ENCODE measurements around the gene MTRFR. TPM values are rescaled to one million over a fixed set of nuclear protein-coding genes. Genes with fewer than 3 reads are reported as not detected.
"Not testable (repeated sequence)": the region's sequence is repeated elsewhere in the genome, so short reads cannot be mapped to it uniquely, and the experiment has no call there.

The MTRFR gene
- total and polyA plus RNA-seq, 4 experiments from 2014 or later, result 35.4 to 63.1 (median 47.4) TPM

DNA sequence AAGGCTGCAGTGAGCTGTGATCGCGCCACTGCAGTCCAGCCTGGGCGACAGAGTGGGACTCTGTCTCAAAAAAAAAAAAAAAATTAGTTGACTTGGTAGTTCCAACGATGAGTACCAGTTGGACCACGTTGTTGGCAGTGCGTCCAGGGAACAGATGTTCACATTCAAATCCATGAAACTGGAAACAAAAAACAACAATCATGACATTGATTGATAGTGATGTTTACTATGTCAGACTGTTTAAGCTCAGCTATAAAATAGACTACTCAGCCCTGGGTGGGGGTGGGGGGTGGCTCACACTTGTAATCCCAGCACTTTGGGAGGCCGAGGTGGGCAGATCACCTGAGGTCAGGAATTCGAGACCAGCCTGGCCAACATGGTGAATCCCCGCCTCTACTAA lies 19.1 kb downstream of the MTRFR start:
- DNase-seq; H3K9me3 Mint-ChIP-seq; intact Hi-C loops (cut with micrococcal nuclease); H3K27me3 Mint-ChIP-seq; H3K4me3 ChIP-seq (ENCODE audit: low read length in 2 of 2); H3K9me3 ChIP-seq (ENCODE audit: control insufficient read depth in 1 of 2, low read length in 2 of 2); H3K4me3 Mint-ChIP-seq; H3K27me3 ChIP-seq (ENCODE audit: insufficient read depth, low read length); POLR2A ChIA-PET (ENCODE audit: partially characterized antibody); H3K27ac ChIP-seq (ENCODE audit: low read depth, low read length): not testable (repeated sequence)
- CTCF ChIA-PET (ENCODE audit: partially characterized antibody), result interaction anchor here (0.7 to 2.8 kb wide), 4 partner anchors 10 to 391 kb away, joined by 3 to 14 read pairs (median 4); no protein-coding TSS in a partner anchor
- H3K4me1 Mint-ChIP-seq, result peaks cover 20 to 43% (median 31%) of the 10 kb centered on the region in 4 donors
- Histone ChIP-seq H3K36me3 (ENCODE audit: insufficient read depth, low read length) (peaks cover 39% of the 10 kb centered on the region), H3K4me1 (ENCODE audit: insufficient read depth, low read length) (peaks cover 21% of the 10 kb centered on the region)
- H3K27ac Mint-ChIP-seq, result peak overlapping the region in 1 of 7 donors; percentile 41
- H3K36me3 Mint-ChIP-seq, result peaks cover 33 to 51% of the 10 kb centered on the region in 2 donors

DNA sequence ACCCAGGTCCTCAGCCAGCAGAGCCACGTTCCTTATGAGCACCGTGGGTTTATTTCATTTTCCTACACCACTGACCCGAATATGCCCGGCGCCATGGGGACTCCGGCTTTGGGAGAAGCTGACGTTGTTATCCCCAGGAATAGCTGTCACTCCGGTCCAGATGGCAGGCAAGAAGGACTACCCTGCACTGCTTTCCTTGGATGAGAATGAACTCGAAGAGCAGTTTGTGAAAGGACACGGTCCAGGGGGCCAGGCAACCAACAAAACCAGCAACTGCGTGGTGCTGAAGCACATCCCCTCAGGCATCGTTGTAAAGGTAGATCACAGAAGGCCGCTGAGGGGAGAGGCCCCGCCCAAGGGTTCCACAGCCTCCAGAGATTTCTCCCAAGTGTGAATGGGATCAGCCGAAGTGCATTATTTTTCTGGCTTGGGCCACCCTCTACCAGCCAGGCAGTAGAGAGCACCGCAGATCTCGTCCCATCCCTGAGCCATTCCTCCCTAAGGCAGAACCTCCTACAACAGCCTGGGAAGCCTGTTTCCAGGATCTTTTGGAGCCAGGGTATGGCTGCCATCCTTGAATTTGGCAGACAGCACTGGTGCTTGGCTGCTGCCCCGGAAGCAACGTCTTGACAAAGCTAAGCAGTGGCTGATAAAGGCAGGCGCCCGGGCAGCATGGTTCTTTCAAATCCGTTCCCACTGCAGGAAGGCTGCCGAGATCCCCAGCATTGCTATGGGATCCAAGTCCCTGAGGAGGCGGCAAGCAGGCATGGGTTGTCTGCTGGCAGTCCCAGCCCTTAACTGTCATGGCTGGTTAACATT lies 20.6 kb downstream of the MTRFR start:
- Mint-ChIP-seq H3K36me3 (peaks cover 23 to 48% of the 10 kb centered on the region in 2 donors), H3K4me1 (peaks cover 11 to 29% (median 20%) of the 10 kb centered on the region in 4 donors), H3K4me3 (no peak overlapping the region), H3K27me3 (no peaks in the 10 kb centered on the region), H3K27ac (no peak overlapping the region), H3K9me3 (no peaks in the 10 kb centered on the region)
- H3K27me3 ChIP-seq (ENCODE audit: insufficient read depth, low read length), result no peaks in the 10 kb centered on the region
- no peak overlapping the region for H3K27ac ChIP-seq (ENCODE audit: low read depth, low read length)
- intact Hi-C loops (cut with micrococcal nuclease), result no loop called here
- peaks cover 19% of the 10 kb centered on the region for H3K4me1 ChIP-seq (ENCODE audit: insufficient read depth, low read length)
- no peak overlapping the region for H3K4me3 ChIP-seq (ENCODE audit: low read length in 2 of 2)
- no peak for DNase-seq
- CTCF ChIA-PET (ENCODE audit: partially characterized antibody), result interaction anchor here (0.9 kb wide), 1 partner anchor 15 kb away, joined by 5 read pairs; no protein-coding TSS in a partner anchor
- peaks cover 48% of the 10 kb centered on the region for H3K36me3 ChIP-seq (ENCODE audit: insufficient read depth, low read length)
- no peaks in the 10 kb centered on the region for H3K9me3 ChIP-seq (ENCODE audit: control insufficient read depth in 1 of 2, low read length in 2 of 2)
- POLR2A ChIA-PET (ENCODE audit: partially characterized antibody), result no interaction called here

DNA sequence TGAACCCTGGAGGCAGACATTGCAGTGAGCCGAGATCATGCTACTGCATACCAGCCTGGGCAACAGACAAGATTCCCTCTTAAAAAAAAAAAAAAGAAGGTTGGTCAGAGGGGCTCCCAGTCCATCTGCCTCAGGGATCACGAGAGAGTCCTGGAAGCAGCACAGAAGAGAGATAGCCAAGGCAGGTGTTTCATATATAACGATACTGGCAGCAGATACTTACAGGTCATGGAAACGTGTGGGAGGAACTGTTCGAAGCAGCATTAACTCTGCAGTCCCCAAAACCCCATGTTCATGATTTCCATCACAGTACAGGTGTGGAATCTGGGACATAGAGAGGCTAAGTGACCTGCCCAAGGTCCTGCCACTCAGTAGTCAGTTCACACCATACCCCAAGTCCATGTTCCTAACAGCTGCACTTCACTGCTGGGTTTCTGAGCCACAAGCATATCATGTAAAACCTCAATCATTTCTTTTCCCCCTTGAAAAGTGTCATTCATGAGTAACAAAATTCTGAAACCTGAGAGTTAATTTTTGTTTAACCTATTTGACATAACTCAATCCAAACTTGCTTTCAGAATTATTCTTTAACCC lies 21.7 kb downstream of the MTRFR start:
- no peaks in the 10 kb centered on the region for H3K27me3 ChIP-seq (ENCODE audit: insufficient read depth, low read length)
- CTCF ChIA-PET (ENCODE audit: partially characterized antibody), result no interaction called here
- H3K36me3 Mint-ChIP-seq, result peaks cover 19 to 46% of the 10 kb centered on the region in 2 donors
- no peak overlapping the region for H3K4me3 Mint-ChIP-seq
- no peaks in the 10 kb centered on the region for H3K9me3 ChIP-seq (ENCODE audit: control insufficient read depth in 1 of 2, low read length in 2 of 2)
- POLR2A ChIA-PET (ENCODE audit: partially characterized antibody), result no interaction called here
- peaks cover 8 to 22% (median 14%) of the 10 kb centered on the region in 4 donors for H3K4me1 Mint-ChIP-seq
- peaks cover 19% of the 10 kb centered on the region for H3K4me1 ChIP-seq (ENCODE audit: insufficient read depth, low read length)
- H3K9me3 Mint-ChIP-seq, result no peaks in the 10 kb centered on the region
- DNase-seq, result no peak
- H3K27ac ChIP-seq (ENCODE audit: low read depth, low read length), result no peak overlapping the region
- intact Hi-C loops (cut with micrococcal nuclease), result no loop called here
- peaks cover 51% of the 10 kb centered on the region for H3K36me3 ChIP-seq (ENCODE audit: insufficient read depth, low read length)
- no peaks in the 10 kb centered on the region for H3K27me3 Mint-ChIP-seq
- no peak overlapping the region for H3K4me3 ChIP-seq (ENCODE audit: low read length in 2 of 2)
- peak overlapping the region in 3 of 7 donors; percentile 56 to 61 (median 58) for H3K27ac Mint-ChIP-seq

DNA sequence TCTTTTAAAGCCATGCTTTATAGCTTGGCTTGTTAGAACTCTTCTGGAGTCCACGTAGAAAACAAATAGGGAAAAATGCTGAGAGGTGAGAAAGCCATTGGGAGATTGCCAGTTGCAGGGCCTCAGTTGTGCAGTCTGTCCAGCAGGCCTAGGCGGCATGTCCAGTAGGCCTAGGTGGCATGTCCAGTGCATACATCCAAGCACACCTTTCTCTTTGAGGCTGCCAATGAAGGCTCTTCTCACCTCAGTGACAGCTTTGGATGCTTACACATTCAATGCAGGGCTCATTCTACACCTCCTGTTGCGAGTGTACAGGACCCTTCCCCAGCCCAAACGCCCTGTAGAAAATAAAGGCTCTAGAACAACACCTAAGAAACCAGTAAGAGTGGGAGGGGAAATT lies 25.4 kb downstream of the MTRFR start:
- H3K36me3 ChIP-seq (ENCODE audit: insufficient read depth, low read length), result peaks cover 47% of the 10 kb centered on the region
- no peaks in the 10 kb centered on the region for H3K27me3 ChIP-seq (ENCODE audit: insufficient read depth, low read length)
- no peaks in the 10 kb centered on the region for H3K9me3 ChIP-seq (ENCODE audit: control insufficient read depth in 1 of 2, low read length in 2 of 2)
- no peak overlapping the region for H3K27ac ChIP-seq (ENCODE audit: low read depth, low read length)
- H3K36me3 Mint-ChIP-seq, result peaks cover 10 to 36% of the 10 kb centered on the region in 2 donors
- H3K27ac Mint-ChIP-seq, result peak overlapping the region in 1 of 7 donors; percentile 8
- intact Hi-C loops (cut with micrococcal nuclease), result no loop called here
- ChIA-PET POLR2A (ENCODE audit: partially characterized antibody) (interaction anchor here (0.9 to 2.2 kb wide), 3 partner anchors 10 to 25 kb away, joined by 3 to 9 read pairs (median 4); partner anchors contain the start of genes MPHOSPH9 and MTRFR), CTCF (ENCODE audit: partially characterized antibody) (interaction anchor here (1.4 kb wide), 1 partner anchor 21 kb away, joined by 4 read pairs; no protein-coding TSS in a partner anchor)
- no peaks in the 10 kb centered on the region for H3K9me3 Mint-ChIP-seq
- H3K4me1 ChIP-seq (ENCODE audit: insufficient read depth, low read length), result no peaks in the 10 kb centered on the region
- no peak for DNase-seq
- no peak overlapping the region for H3K4me3 Mint-ChIP-seq
- H3K27me3 Mint-ChIP-seq, result no peaks in the 10 kb centered on the region
- H3K4me1 Mint-ChIP-seq, result no peaks in the 10 kb centered on the region
- H3K4me3 ChIP-seq (ENCODE audit: low read length in 2 of 2), result no peak overlapping the region

DNA sequence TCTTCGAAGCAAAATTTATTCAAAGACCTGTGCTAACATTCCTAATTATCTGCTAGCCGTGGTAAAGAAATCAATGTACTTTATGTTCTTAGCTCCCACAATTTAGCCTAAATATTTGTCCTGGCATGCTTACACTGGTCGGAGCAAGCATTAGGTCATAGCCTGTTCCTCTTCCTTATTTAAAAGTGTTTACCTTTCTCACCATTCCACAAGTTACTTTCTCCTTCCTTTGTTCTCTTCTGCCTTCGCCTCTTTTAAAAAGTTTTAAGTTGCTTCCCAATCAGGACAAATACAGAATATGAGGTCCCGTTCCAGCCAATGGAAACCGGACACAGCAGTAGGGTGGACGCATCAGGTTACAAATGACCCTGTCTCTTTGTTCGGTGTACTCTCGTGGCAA lies 26.8 kb downstream of the MTRFR start:
- no peaks in the 10 kb centered on the region for H3K4me1 Mint-ChIP-seq
- peak overlapping the region in 1 of 7 donors; percentile 48 for H3K27ac Mint-ChIP-seq
- ChIA-PET CTCF (ENCODE audit: partially characterized antibody) (no interaction called here), POLR2A (ENCODE audit: partially characterized antibody) (no interaction called here)
- H3K4me1 ChIP-seq (ENCODE audit: insufficient read depth, low read length), result no peaks in the 10 kb centered on the region
- no peak for DNase-seq
- no peaks in the 10 kb centered on the region for H3K27me3 ChIP-seq (ENCODE audit: insufficient read depth, low read length)
- peaks cover 9 to 22% of the 10 kb centered on the region in 2 donors for H3K36me3 Mint-ChIP-seq
- no peaks in the 10 kb centered on the region for H3K27me3 Mint-ChIP-seq
- no peak overlapping the region for H3K27ac ChIP-seq (ENCODE audit: low read depth, low read length)
- H3K4me3 Mint-ChIP-seq, result no peak overlapping the region
- intact Hi-C loops (cut with micrococcal nuclease), result no loop called here
- peaks cover 32% of the 10 kb centered on the region for H3K36me3 ChIP-seq (ENCODE audit: insufficient read depth, low read length)
- H3K4me3 ChIP-seq (ENCODE audit: low read length in 2 of 2), result no peak overlapping the region
- no peaks in the 10 kb centered on the region for H3K9me3 Mint-ChIP-seq
- H3K9me3 ChIP-seq (ENCODE audit: control insufficient read depth in 1 of 2, low read length in 2 of 2), result no peaks in the 10 kb centered on the region

DNA sequence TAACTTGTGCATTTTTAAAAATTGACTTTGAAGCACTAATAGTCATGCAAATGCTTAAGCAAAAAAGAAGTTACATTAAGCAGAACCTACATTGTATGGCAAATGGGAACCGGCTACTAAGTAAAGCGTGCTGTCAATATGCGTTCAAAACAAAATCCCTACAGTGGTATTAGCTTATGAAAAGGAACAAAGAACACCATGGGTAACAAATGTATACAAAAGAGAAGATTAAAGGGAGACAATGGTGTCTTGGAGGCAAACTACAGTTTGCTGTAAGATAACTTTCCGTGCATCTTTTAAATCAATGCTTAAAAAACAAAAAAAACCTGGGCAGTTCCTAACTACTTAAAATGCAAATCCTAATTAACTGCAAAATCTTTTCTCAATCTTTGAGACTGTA lies 28.0 kb downstream of the MTRFR start:
- Histone ChIP-seq H3K9me3 (ENCODE audit: control insufficient read depth in 1 of 2, low read length in 2 of 2) (no peaks in the 10 kb centered on the region), H3K27ac (ENCODE audit: low read depth, low read length) (no peak overlapping the region), H3K36me3 (ENCODE audit: insufficient read depth, low read length) (peaks cover 22% of the 10 kb centered on the region), H3K4me1 (ENCODE audit: insufficient read depth, low read length) (no peaks in the 10 kb centered on the region), H3K4me3 (ENCODE audit: low read length in 2 of 2) (no peak overlapping the region), H3K27me3 (ENCODE audit: insufficient read depth, low read length) (no peaks in the 10 kb centered on the region)
- H3K4me3 Mint-ChIP-seq, result no peak overlapping the region
- CTCF ChIA-PET (ENCODE audit: partially characterized antibody), result no interaction called here
- intact Hi-C loops (cut with micrococcal nuclease), result no loop called here
- no peaks in the 10 kb centered on the region for H3K27me3 Mint-ChIP-seq
- H3K9me3 Mint-ChIP-seq, result no peaks in the 10 kb centered on the region
- no peak for DNase-seq
- POLR2A ChIA-PET (ENCODE audit: partially characterized antibody), result no interaction called here
- H3K27ac Mint-ChIP-seq, result peak overlapping the region in 1 of 7 donors; percentile 50
- H3K36me3 Mint-ChIP-seq, result peaks cover 4 to 16% of the 10 kb centered on the region in 2 donors
- H3K4me1 Mint-ChIP-seq, result no peaks in the 10 kb centered on the region

DNA sequence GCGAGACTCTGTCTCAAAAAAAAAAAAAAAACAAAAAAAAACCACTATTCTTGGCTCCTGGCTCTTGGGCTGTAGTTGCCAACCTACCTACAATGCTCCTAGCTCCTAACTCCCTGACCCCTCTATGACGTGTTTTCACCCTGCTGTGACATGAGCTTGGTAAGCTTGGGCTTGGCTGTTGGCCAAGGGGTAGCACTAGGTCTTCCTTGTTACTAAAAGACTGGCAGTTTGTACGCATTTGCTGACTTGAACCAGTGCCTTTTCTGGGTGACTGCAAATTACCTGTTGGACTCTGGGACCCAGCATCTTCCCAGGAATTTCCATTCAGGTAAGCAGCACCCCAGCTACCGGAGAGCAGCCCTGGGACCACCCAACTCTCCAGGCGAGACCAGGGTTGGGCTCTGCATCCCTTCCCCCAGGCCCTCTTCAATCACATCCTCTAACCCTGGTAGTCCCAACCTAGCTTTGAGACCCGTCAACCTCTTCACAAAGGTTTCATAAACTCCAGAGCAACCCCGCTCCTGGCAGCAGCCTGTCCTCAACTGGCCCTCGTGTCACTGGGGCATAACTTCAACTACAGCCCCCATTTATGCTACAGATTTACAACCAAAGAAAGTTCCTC lies 30.1 kb downstream of the MTRFR start:
- Mint-ChIP-seq H3K4me3 (no peak overlapping the region), H3K27me3 (no peaks in the 10 kb centered on the region), H3K27ac (peak overlapping the region in 1 of 7 donors; percentile 41), H3K4me1 (peaks cover 0 to 11% (median 2%) of the 10 kb centered on the region in 4 donors), H3K36me3 (peaks cover 0 to 5% of the 10 kb centered on the region in 2 donors), H3K9me3 (no peaks in the 10 kb centered on the region)
- H3K4me3 ChIP-seq (ENCODE audit: low read length in 2 of 2), result no peak overlapping the region
- no peak overlapping the region for H3K27ac ChIP-seq (ENCODE audit: low read depth, low read length)
- no peaks in the 10 kb centered on the region for H3K9me3 ChIP-seq (ENCODE audit: control insufficient read depth in 1 of 2, low read length in 2 of 2)
- CTCF ChIA-PET (ENCODE audit: partially characterized antibody), result no interaction called here
- no peak for DNase-seq
- H3K36me3 ChIP-seq (ENCODE audit: insufficient read depth, low read length), result peaks cover 9% of the 10 kb centered on the region
- H3K27me3 ChIP-seq (ENCODE audit: insufficient read depth, low read length), result no peaks in the 10 kb centered on the region
- H3K4me1 ChIP-seq (ENCODE audit: insufficient read depth, low read length), result no peaks in the 10 kb centered on the region
- POLR2A ChIA-PET (ENCODE audit: partially characterized antibody), result interaction anchor here (1.3 kb wide), 1 partner anchor 30 kb away, joined by 4 read pairs; the partner anchor contains the start of genes MPHOSPH9 and MTRFR
- intact Hi-C loops (cut with micrococcal nuclease), result no loop called here
